ENCODE data around the gene NLRP12.
"Not testable (repeated sequence)": the region's sequence is repeated elsewhere in the genome, so short reads cannot be mapped to it uniquely, and the experiment has no call there.

The NLRP12 gene

GRCh38 chr19:53838446-53838845 is 14.3 kb upstream of the NLRP12 start:
- not testable (repeated sequence) for DNase-seq

GRCh38 chr19:53832861-53833260 is 8.7 kb upstream of the NLRP12 start:
- not testable (repeated sequence) for DNase-seq

- DNase-seq: no peak
These were observed 4.4 kb upstream of the NLRP12 start for GRCh38 chr19:53828531-53828930.

GRCh38 chr19:53826876-53827275 is 2.8 kb upstream of the NLRP12 start:
- no peak for DNase-seq

GRCh38 chr19:53823380-53824120 is 564 bp downstream of the NLRP12 start:
- no peak for DNase-seq

- no peak for DNase-seq
These were observed 4.3 kb downstream of the NLRP12 start for GRCh38 chr19:53819861-53820260.

GRCh38 chr19:53818756-53819155 is 5.4 kb downstream of the NLRP12 start:
- DNase-seq: no peak

- no peak for DNase-seq
These were observed 10.1 kb downstream of the NLRP12 start for GRCh38 chr19:53813996-53814395.

- no peak for DNase-seq
These were observed 11.8 kb downstream of the NLRP12 start for GRCh38 chr19:53812335-53812734.

- no peak for DNase-seq
These were observed 13.2 kb downstream of the NLRP12 start for GRCh38 chr19:53810891-53811290.

GRCh38 chr19:53810187-53810546 is 13.9 kb downstream of the NLRP12 start:
- DNase-seq: no peak

GRCh38 chr19:53809518-53810186 is 14.5 kb downstream of the NLRP12 start:
- no peak for DNase-seq

- no peak for DNase-seq
These were observed 15.4 kb downstream of the NLRP12 start for GRCh38 chr19:53808710-53809125.

- no peak for DNase-seq
These were observed 22.9 kb downstream of the NLRP12 start for GRCh38 chr19:53801257-53801656.

GRCh38 chr19:53795019-53795418 is 29.1 kb downstream of the NLRP12 start:
- no peak for DNase-seq

- peak; percentile 36 to 63 for DNase-seq
These were observed 31.2 kb downstream of the NLRP12 start for GRCh38 chr19:53792721-53793433.

GRCh38 chr19:53789708-53790678 is 34.1 kb downstream of the NLRP12 start:
- no peak for DNase-seq

GRCh38 chr19:53787266-53787665 is 36.8 kb downstream of the NLRP12 start:
- no peak for DNase-seq

GRCh38 chr19:53786744-53787143 is 37.4 kb downstream of the NLRP12 start:
- no peak for DNase-seq

GRCh38 chr19:53785196-53785889 is 38.8 kb downstream of the NLRP12 start:
- DNase-seq: no peak

- no peak for DNase-seq
These were observed 41.4 kb downstream of the NLRP12 start for GRCh38 chr19:53782698-53783097.

GRCh38 chr19:53781332-53781731 is 42.8 kb downstream of the NLRP12 start:
- not testable (repeated sequence) for DNase-seq

All from NCI-H187 (cell line).